Sigmoid colon (tissue), 4 donors: ENCODE measurements around the gene OR2V2.

Experiments used
- POLR2AphosphoS5 ChIP-seq, 4 donors: sonication (generic); formaldehyde crosslinking; IDR thresholded peaks; one replicate each; pipeline ENCODE4 v1.6.1; 2017; ENCODE audit warnings: antibody characterized with exemption in 4 of 4
- TF ChIP-seq, protein P1 (sequence below), 4 experiments: fragments of 450-650 bp in 3 of 4; fragments of 200-600 bp in 1 of 4; IDR thresholded peaks; one replicate each; pipeline ENCODE4 v1.5.1; 2016 to 2019; ENCODE audit warnings: antibody characterized with exemption in 4 of 4, mild to moderate bottlenecking in 3 of 4, moderate library complexity in 2 of 4

DNA sequence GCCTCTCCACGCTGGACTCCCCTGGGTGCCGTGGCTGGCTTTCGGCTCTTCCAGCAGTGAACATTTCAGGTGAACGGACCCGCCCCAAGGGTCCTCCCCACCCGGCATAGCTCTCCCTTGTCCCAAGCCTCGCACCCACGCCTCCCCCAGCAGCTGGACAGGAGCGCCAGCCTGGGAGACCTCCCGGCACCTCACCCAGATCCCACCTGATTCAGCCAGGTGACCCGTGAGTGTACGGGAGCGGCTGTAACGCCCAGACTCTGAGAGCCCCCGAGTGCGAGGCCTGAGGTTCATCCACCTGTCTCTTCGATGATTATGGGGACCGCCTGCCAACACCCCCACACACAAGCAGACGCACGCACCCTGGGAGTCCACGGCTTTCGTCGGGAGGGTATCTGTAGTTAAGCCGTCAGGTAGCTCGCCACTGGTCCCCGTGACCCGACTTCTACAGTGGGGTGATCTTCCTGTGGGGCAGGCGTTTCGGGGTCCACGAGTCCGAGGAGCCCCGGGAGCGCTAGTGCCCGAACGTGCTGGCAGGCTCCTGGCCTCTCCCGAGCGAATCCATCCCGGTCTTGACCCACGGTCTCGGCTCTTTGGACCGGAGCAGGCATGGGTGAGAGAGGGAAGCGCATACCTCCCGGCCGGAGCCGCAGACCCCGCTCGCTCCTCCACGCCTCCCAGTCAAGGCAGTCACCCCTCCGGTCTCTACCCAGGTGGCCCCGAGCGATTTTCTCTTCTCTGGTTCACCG is 42.8 kb downstream of the OR2V2 start:
- TF ChIP-seq, protein P1, sequence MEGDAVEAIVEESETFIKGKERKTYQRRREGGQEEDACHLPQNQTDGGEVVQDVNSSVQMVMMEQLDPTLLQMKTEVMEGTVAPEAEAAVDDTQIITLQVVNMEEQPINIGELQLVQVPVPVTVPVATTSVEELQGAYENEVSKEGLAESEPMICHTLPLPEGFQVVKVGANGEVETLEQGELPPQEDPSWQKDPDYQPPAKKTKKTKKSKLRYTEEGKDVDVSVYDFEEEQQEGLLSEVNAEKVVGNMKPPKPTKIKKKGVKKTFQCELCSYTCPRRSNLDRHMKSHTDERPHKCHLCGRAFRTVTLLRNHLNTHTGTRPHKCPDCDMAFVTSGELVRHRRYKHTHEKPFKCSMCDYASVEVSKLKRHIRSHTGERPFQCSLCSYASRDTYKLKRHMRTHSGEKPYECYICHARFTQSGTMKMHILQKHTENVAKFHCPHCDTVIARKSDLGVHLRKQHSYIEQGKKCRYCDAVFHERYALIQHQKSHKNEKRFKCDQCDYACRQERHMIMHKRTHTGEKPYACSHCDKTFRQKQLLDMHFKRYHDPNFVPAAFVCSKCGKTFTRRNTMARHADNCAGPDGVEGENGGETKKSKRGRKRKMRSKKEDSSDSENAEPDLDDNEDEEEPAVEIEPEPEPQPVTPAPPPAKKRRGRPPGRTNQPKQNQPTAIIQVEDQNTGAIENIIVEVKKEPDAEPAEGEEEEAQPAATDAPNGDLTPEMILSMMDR (IDR thresholded peaks at IDR 0.05) = no peak
- TF ChIP-seq POLR2AphosphoS5 (IDR thresholded peaks at IDR 0.05) = no peak
